Panc1 (cell line): ENCODE data around the gene ELMO1. TPM values are rescaled to one million over a fixed set of nuclear protein-coding genes. Genes with fewer than 3 reads are reported as not detected.

Experiments used
- ATAC-seq: fragments of 200-7000 bp; cut with Tn5 transposase; 2 replicates; pipeline ENCODE4 v1.9.1; 2020; ENCODE audit warnings: mild to moderate bottlenecking, moderate library complexity
- BruUV-seq: library from RNA; stranded (reverse); fragments of 400-500 nt; replicated peaks from 2 replicates; lab custom pipeline; 2021; lab: Mats Ljungman, UMichigan
- CTCF ChIA-PET: fragments of 300-600 bp; sonication (Branson Sonifier 250); formaldehyde crosslinking; loops from one replicate; lab custom pipeline; 2022; ENCODE audit warnings: antibody characterized with exemption; lab: Charles Lee
- POLR2A ChIA-PET: fragments of 300-600 bp; sonication (Branson Sonifier 250); formaldehyde crosslinking; loops from one replicate; lab custom pipeline; 2022; ENCODE audit warnings: antibody characterized with exemption; lab: Charles Lee
- DNase-seq: peaks from one replicate; pipeline ENCODE4 v3.0.0-alpha.2; 2010; ENCODE audit warnings: low read depth, low spot score
- H3K27ac ChIP-seq: 2 replicates; pipeline ENCODE4 v1.5.1; 2011; ENCODE audit warnings: mild to moderate bottlenecking, low read length, inconsistent platforms
- H3K27me3 ChIP-seq: fragments of 200-500 bp; sonication (Bioruptor generic); 2 replicates; pipeline ENCODE4 v1.6.0; 2014; ENCODE audit warnings: low read length, inconsistent platforms; ENCODE audit not compliant: control insufficient read depth, insufficient read depth
- H3K36me3 ChIP-seq: fragments of 200-500 bp; sonication (Bioruptor generic); 2 replicates; pipeline ENCODE4 v1.5.1; 2014; ENCODE audit warnings: inconsistent platforms, mild to moderate bottlenecking, low read length, moderate library complexity; ENCODE audit not compliant: control insufficient read depth, insufficient read depth
- H3K4me1 ChIP-seq: 2 replicates; pipeline ENCODE4 v1.5.1; 2011; ENCODE audit warnings: inconsistent platforms, mild to moderate bottlenecking, low read length, moderate library complexity; ENCODE audit not compliant: control insufficient read depth, insufficient read depth
- H3K4me3 ChIP-seq, 2 experiments: 2 replicates each; pipeline ENCODE4 v1.5.1; 2011 to 2012; ENCODE audit warnings: low read depth in 2 of 2, low read length in 2 of 2, mild to moderate bottlenecking in 2 of 2, inconsistent platforms in 1 of 2, moderate library complexity in 1 of 2
- H3K9me3 ChIP-seq: fragments of 200-500 bp; sonication (Bioruptor generic); 2 replicates; pipeline ENCODE4 v1.5.1; 2014; ENCODE audit warnings: low read depth, mild to moderate bottlenecking, inconsistent platforms, low read length, moderate library complexity; ENCODE audit not compliant: control insufficient read depth, insufficient read depth
- POLR2AphosphoS5 ChIP-seq: IDR thresholded peaks from 2 replicates; pipeline ENCODE4 v1.6.1; 2012; ENCODE audit warnings: mild to moderate bottlenecking, low read depth, low read length, moderate library complexity
- SIN3A ChIP-seq: IDR thresholded peaks from 2 replicates; pipeline ENCODE4 v1.6.1; 2012; ENCODE audit warnings: low read depth, mild to moderate bottlenecking, low read length, moderate library complexity, borderline replicate concordance; ENCODE audit not compliant: insufficient read depth
- TCF7L2 ChIP-seq: IDR thresholded peaks from 2 replicates; pipeline ENCODE4 v1.6.1; 2011; ENCODE audit warnings: mild to moderate bottlenecking, low read depth, low read length, inconsistent platforms
- in situ Hi-C: cut with HindIII; loops from 2 replicates; pipeline ENCODE4 v1.10.0; 2016; ENCODE audit warnings: low sequenced_read_pairs, low pct_unique_long_range_greater_than_20kb
- intact Hi-C: fragments of 100-400 bp; cut with micrococcal nuclease; formaldehyde crosslinking; loops from one replicate; pipeline ENCODE4 v1.10.0; 2022; ENCODE audit not compliant: unreplicated experiment
- total RNA-seq: library from RNA; stranded (reverse); gene quantifications from one replicate; pipeline ENCODE4 v1.2.1, GENCODE V29; 2021; ENCODE audit not compliant: unreplicated experiment
- TF ChIP-seq, protein P1 (sequence below): fragments of 450-650 bp; IDR thresholded peaks from 2 replicates; pipeline ENCODE4 v1.5.1; 2017; ENCODE audit warnings: mild to moderate bottlenecking
- TF ChIP-seq, protein P2 (sequence below), 2 experiments: IDR thresholded peaks; 2 replicates each; pipeline ENCODE4 v1.6.1; 2011 to 2012; ENCODE audit warnings: low read depth in 2 of 2, control low read depth in 1 of 2, low read length in 1 of 2, mild to moderate bottlenecking in 1 of 2, moderate library complexity in 1 of 2; ENCODE audit not compliant: insufficient read depth in 1 of 2

Gene ELMO1
- total RNA-seq, 1 experiment from 2014 or later = 0.80 TPM

DNA sequence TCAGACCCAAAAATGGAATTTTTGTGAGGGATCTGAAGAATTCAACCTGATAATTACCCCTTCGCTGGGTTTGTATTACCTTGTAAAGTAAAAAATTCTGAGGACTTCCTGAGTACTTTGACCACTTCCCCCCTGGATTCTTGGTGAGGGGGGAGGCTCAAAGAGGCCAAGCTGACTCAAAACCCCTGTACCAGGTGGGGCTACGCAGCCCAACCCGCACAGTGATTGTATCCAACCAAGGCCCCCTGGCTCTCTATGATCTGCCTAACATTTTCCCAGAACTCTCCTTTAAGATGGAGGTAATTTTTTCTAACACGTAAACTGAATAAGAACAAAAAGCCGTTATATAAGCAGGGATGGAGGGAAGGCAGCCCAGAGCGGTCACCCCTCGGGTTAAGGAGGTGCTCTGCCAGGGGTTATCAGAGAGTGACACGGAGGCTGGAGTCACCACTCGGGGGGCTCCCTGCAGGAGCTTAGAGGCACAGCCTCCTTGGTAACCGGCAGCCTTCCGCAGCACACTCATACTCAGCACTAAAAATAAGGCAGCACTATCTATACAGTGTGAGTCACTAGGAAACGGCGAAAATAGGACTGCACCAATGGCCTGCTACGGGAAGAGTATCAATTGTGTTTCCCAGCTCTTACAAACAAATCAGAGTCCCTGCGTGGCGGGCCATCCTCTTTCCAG is 255.4 kb downstream of the ELMO1 start:
- Histone ChIP-seq H3K4me3 (peak overlapping the region in 1 of 2 experiments; percentile 37; a peak in 2 of 4 replicates), H3K27ac (peak overlapping the region; percentile 53), H3K9me3 (no peaks in the 10 kb centered on the region), H3K36me3 (no peaks in the 10 kb centered on the region), H3K27me3 (no peaks in the 10 kb centered on the region), H3K4me1 (peaks cover 9% of the 10 kb centered on the region)
- ATAC-seq = peak; percentile 90
- intact Hi-C loops = no loop called here
- POLR2A ChIA-PET = no interaction called here
- TF ChIP-seq, protein P1, sequence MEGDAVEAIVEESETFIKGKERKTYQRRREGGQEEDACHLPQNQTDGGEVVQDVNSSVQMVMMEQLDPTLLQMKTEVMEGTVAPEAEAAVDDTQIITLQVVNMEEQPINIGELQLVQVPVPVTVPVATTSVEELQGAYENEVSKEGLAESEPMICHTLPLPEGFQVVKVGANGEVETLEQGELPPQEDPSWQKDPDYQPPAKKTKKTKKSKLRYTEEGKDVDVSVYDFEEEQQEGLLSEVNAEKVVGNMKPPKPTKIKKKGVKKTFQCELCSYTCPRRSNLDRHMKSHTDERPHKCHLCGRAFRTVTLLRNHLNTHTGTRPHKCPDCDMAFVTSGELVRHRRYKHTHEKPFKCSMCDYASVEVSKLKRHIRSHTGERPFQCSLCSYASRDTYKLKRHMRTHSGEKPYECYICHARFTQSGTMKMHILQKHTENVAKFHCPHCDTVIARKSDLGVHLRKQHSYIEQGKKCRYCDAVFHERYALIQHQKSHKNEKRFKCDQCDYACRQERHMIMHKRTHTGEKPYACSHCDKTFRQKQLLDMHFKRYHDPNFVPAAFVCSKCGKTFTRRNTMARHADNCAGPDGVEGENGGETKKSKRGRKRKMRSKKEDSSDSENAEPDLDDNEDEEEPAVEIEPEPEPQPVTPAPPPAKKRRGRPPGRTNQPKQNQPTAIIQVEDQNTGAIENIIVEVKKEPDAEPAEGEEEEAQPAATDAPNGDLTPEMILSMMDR = no peak
- TF ChIP-seq SIN3A (no peak), TCF7L2 (no peak), POLR2AphosphoS5 (no peak)
- TF ChIP-seq, protein P2, sequence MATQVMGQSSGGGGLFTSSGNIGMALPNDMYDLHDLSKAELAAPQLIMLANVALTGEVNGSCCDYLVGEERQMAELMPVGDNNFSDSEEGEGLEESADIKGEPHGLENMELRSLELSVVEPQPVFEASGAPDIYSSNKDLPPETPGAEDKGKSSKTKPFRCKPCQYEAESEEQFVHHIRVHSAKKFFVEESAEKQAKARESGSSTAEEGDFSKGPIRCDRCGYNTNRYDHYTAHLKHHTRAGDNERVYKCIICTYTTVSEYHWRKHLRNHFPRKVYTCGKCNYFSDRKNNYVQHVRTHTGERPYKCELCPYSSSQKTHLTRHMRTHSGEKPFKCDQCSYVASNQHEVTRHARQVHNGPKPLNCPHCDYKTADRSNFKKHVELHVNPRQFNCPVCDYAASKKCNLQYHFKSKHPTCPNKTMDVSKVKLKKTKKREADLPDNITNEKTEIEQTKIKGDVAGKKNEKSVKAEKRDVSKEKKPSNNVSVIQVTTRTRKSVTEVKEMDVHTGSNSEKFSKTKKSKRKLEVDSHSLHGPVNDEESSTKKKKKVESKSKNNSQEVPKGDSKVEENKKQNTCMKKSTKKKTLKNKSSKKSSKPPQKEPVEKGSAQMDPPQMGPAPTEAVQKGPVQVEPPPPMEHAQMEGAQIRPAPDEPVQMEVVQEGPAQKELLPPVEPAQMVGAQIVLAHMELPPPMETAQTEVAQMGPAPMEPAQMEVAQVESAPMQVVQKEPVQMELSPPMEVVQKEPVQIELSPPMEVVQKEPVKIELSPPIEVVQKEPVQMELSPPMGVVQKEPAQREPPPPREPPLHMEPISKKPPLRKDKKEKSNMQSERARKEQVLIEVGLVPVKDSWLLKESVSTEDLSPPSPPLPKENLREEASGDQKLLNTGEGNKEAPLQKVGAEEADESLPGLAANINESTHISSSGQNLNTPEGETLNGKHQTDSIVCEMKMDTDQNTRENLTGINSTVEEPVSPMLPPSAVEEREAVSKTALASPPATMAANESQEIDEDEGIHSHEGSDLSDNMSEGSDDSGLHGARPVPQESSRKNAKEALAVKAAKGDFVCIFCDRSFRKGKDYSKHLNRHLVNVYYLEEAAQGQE (IDR thresholded peaks at IDR 0.05; ENCODE audit: insufficient read depth in 1 of 2, low read depth in 2 of 2, low read length in 1 of 2) = no peak
- in situ Hi-C loops = loop anchor here (25.0 kb wide), 1 partner anchor 706 kb away; no protein-coding TSS in a partner anchor
- no TSS peak for BruUV-seq
- CTCF ChIA-PET = interaction anchor here (0.6 kb wide), 1 partner anchor 752 kb away, joined by 3 read pairs; no protein-coding TSS in a partner anchor
- DNase-seq = no peak

DNA sequence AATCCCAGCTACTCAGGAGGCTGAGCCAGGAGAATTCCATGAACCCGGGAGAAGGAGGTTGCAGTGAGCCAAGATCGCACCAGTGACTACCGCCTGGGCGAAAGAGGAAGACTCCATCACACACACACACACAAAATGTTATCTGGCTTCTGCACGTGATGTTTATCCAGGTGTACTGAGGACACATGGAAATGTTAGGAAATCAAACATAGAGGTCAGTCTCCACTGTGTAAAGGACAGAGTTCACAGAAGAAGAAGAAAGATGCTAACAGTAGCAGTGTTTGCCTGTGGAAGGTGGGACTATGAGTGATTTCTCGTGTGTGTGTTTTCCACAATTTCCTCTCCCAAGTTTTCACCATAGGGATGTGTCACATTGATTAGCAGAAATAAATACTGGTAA is 256.9 kb downstream of the ELMO1 start:
- intact Hi-C loops (no loop called here), in situ Hi-C loops (loop anchor here (25.0 kb wide), 1 partner anchor 704 kb away; no protein-coding TSS in a partner anchor)
- no peaks in the 10 kb centered on the region for H3K27me3 ChIP-seq
- TF ChIP-seq, protein P1 = no peak
- H3K36me3 ChIP-seq = no peaks in the 10 kb centered on the region
- ATAC-seq (no peak), DNase-seq (no peak)
- POLR2A ChIA-PET = no interaction called here
- BruUV-seq = no TSS peak
- H3K9me3 ChIP-seq = no peaks in the 10 kb centered on the region
- CTCF ChIA-PET = no interaction called here
- no peak overlapping the region for H3K4me3 ChIP-seq
- H3K4me1 ChIP-seq = 0 out of 2 replicates have a peak, but pooled peaks cover 3% of the 10 kb centered on the region
- no peak overlapping the region for H3K27ac ChIP-seq
